GM19467 (cell line): ENCODE results near the gene ATP13A3.
"Not testable (repeated sequence)": the region's sequence is repeated elsewhere in the genome, so short reads cannot be mapped to it uniquely, and the experiment has no call there.

ENCODE experiments used
- ATAC-seq: cut with Tn5 transposase; IDR thresholded peaks from one replicate; pipeline ENCODE4 v1.9.1; 2021; ENCODE audit warnings: mild to moderate bottlenecking, moderate library complexity; ENCODE audit not compliant: unreplicated experiment

Gene ATP13A3

GRCh38 chr3:194500198-194500597 lies 13.4 kb upstream of the ATP13A3 start:
- no peak for ATAC-seq

- not testable (repeated sequence) for ATAC-seq
Observed at GRCh38 chr3:194499516-194499915, 12.7 kb upstream of the ATP13A3 start.

- ATAC-seq, result no peak
Observed at GRCh38 chr3:194497799-194498575, 11.2 kb upstream of the ATP13A3 start.

- no peak for ATAC-seq
Observed at GRCh38 chr3:194496217-194496919, 9.6 kb upstream of the ATP13A3 start.

GRCh38 chr3:194494951-194495374 lies 8.2 kb upstream of the ATP13A3 start:
- no peak for ATAC-seq

GRCh38 chr3:194493995-194494927 lies 7.5 kb upstream of the ATP13A3 start:
- not testable (repeated sequence) for ATAC-seq

GRCh38 chr3:194492001-194492400 lies 5.2 kb upstream of the ATP13A3 start:
- ATAC-seq, result no peak

- ATAC-seq, result no peak
Observed at GRCh38 chr3:194489736-194490612, 3.2 kb upstream of the ATP13A3 start.

GRCh38 chr3:194488055-194488742 lies 1.4 kb upstream of the ATP13A3 start:
- ATAC-seq, result no peak

GRCh38 chr3:194487289-194488054 lies 670 bp upstream of the ATP13A3 start:
- peak; percentile 14 for ATAC-seq

- peak; percentile 12 for ATAC-seq
Observed at GRCh38 chr3:194485881-194486539, 792 bp downstream of the ATP13A3 start.

GRCh38 chr3:194485468-194485880 lies 1.3 kb downstream of the ATP13A3 start:
- ATAC-seq, result no peak

- ATAC-seq, result no peak
Observed at GRCh38 chr3:194484614-194485013, 2.2 kb downstream of the ATP13A3 start.

- ATAC-seq, result no peak
Observed at GRCh38 chr3:194483850-194484249, 3.0 kb downstream of the ATP13A3 start.

GRCh38 chr3:194482830-194483229 lies 4.0 kb downstream of the ATP13A3 start:
- not testable (repeated sequence) for ATAC-seq

GRCh38 chr3:194482196-194482593 lies 4.6 kb downstream of the ATP13A3 start:
- no peak for ATAC-seq

- ATAC-seq, result no peak
Observed at GRCh38 chr3:194481525-194482195, 5.1 kb downstream of the ATP13A3 start.

GRCh38 chr3:194481103-194481502 lies 5.7 kb downstream of the ATP13A3 start:
- no peak for ATAC-seq
